Measurements from ENCODE around the gene CDHR1.

DNA sequence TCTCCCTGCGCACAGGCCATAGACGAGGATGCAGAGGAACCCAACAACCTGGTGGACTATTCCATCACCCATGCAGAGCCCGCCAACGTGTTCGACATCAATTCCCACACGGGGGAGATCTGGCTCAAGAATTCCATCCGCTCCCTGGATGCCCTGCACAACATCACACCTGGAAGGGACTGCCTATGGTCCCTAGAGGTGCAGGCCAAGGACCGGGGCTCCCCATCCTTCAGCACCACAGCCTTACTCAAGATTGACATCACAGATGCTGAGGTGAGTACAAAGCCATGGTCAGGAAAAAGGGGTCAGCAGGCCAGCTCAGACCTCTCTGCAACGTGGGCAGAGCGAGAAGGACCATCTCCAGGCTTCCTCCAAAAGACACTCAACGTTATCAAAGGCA is 18.7 kb downstream of the CDHR1 start:
- TF ChIP-seq, protein P1, sequence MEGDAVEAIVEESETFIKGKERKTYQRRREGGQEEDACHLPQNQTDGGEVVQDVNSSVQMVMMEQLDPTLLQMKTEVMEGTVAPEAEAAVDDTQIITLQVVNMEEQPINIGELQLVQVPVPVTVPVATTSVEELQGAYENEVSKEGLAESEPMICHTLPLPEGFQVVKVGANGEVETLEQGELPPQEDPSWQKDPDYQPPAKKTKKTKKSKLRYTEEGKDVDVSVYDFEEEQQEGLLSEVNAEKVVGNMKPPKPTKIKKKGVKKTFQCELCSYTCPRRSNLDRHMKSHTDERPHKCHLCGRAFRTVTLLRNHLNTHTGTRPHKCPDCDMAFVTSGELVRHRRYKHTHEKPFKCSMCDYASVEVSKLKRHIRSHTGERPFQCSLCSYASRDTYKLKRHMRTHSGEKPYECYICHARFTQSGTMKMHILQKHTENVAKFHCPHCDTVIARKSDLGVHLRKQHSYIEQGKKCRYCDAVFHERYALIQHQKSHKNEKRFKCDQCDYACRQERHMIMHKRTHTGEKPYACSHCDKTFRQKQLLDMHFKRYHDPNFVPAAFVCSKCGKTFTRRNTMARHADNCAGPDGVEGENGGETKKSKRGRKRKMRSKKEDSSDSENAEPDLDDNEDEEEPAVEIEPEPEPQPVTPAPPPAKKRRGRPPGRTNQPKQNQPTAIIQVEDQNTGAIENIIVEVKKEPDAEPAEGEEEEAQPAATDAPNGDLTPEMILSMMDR (conservative IDR thresholded peaks at IDR 0.05; ENCODE audit: low read depth in 2 of 2), result no peak
- TF ChIP-seq, protein P2, sequence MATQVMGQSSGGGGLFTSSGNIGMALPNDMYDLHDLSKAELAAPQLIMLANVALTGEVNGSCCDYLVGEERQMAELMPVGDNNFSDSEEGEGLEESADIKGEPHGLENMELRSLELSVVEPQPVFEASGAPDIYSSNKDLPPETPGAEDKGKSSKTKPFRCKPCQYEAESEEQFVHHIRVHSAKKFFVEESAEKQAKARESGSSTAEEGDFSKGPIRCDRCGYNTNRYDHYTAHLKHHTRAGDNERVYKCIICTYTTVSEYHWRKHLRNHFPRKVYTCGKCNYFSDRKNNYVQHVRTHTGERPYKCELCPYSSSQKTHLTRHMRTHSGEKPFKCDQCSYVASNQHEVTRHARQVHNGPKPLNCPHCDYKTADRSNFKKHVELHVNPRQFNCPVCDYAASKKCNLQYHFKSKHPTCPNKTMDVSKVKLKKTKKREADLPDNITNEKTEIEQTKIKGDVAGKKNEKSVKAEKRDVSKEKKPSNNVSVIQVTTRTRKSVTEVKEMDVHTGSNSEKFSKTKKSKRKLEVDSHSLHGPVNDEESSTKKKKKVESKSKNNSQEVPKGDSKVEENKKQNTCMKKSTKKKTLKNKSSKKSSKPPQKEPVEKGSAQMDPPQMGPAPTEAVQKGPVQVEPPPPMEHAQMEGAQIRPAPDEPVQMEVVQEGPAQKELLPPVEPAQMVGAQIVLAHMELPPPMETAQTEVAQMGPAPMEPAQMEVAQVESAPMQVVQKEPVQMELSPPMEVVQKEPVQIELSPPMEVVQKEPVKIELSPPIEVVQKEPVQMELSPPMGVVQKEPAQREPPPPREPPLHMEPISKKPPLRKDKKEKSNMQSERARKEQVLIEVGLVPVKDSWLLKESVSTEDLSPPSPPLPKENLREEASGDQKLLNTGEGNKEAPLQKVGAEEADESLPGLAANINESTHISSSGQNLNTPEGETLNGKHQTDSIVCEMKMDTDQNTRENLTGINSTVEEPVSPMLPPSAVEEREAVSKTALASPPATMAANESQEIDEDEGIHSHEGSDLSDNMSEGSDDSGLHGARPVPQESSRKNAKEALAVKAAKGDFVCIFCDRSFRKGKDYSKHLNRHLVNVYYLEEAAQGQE (IDR thresholded peaks at IDR 0.05; ENCODE audit: unreplicated experiment), result no peak
- TF ChIP-seq CREB1 (CRISPR knock-in tag; IDR thresholded peaks at IDR 0.05; ENCODE audit: low read depth), result no peak
- no peak for TF ChIP-seq EZH2phosphoT487 (IDR thresholded peaks at IDR 0.05; ENCODE audit: unreplicated experiment)
- no peak for TF ChIP-seq POLR2AphosphoS5 (IDR thresholded peaks at IDR 0.05; ENCODE audit: low read depth)
- TF ChIP-seq EZH2 (IDR thresholded peaks at IDR 0.05; ENCODE audit: low read depth, unreplicated experiment), result no peak

Measured in GM23338 (cell line).